Epidermal melanocyte (primary cell): ENCODE results near the gene LATS2.
"Not testable (repeated sequence)": the region's sequence is repeated elsewhere in the genome, so short reads cannot be mapped to it uniquely, and the experiment has no call there.

Experiments
- DNase-seq: peaks from one replicate; pipeline ENCODE4 v3.0.0; 2011; ENCODE audit warnings: low spot score; ENCODE audit not compliant: insufficient read length

The LATS2 gene

DNA sequence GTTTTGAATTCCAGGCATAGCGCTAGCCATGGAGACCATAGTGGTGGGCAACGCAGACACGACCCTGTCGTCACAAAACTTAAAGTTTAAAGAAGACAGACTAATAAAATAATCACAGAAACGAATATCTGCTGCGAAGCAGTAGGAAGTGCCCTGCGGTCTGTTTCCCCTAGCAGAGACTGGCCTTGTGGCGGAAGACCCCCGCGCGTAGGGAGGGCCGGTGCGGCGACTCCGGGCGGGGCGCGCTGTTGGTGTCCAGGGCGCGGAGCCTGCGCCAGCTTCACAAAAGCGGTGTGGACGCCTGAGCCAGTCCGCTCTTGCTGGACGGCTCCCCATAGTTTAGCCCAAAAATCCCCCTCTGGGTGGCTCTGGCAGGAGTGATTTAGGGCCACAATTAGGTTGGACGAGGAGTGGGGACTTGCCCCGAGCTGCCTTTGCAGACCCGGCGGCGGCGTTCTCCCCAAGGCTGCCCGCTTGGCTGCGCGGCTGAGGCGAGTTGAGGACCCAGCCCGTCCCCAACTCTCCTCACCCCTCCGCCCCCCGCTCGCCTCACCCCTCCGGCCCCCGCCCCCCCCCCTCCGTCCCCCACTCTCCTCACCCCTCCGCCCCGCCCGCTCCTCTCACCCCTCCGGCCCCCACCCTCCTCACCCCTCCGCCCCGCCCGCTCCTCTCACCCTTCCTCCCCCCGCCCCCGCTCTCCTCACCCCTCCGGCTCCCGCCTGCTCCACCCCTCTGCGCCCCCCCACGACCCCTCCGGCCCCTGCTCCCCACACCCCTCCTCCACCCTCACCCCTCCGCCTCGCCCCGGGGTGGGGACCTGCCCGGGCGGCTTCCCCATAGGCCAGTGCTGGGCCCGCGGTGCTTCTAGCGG, 14.2 kb upstream of the LATS2 start:
- DNase-seq = no peak

DNA sequence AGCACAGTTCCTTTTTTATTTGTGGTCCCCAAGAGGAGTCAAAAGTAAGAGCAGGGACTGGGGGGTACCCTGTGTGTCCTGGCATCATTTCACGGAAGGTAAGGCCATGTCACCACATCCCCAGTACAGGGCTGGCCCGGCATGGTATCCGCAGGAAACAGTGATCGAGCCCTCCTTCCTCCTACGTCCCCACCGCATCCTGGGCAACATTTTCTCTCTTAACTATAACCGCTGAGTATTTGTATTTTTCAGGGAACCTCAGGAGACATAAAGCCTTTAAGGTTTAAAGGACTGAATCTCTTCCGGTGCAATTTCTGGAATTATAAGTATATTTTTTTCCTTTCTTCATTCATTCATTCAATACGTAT, 13.6 kb upstream of the LATS2 start:
- DNase-seq = no peak

DNA sequence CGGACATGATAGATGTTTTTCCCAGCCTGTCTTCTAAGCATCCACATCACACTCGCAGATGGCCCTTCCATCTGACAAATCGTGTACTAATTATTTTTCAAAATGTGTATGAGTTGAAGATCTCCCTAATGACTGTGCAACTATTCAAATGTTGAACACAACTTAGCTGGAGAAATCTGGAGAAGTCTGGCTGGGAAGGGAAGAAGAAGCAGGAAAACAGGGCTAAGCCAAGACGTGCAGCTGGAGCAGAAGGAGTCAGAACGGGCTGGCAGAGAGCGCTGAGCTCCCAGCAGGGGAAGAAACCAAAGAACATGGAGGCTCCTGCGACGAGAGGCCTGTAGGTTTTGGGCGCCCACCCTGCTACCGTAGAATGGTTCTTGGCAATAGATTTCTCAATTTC, 13.2 kb upstream of the LATS2 start:
- no peak for DNase-seq

DNA sequence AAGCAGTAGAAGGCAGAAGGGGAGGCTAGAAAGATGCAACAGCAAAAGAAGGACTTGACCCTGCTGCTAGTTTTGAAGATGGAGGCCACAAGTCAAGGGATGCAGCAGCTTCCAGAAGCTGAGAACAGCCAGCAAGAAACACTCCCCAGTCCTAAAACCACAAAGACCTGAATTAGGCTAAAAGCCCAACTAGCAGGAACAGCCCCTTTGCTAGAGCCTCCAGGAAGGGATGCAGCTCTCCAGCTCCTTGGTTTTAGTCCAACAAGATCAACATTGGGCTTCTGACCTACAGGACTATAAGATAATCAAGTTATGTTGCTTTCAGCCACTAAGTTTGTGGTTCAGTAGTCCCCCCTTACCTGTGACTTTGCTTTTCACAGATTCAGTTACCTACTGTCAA, 10.5 kb upstream of the LATS2 start:
- DNase-seq = no peak

DNA sequence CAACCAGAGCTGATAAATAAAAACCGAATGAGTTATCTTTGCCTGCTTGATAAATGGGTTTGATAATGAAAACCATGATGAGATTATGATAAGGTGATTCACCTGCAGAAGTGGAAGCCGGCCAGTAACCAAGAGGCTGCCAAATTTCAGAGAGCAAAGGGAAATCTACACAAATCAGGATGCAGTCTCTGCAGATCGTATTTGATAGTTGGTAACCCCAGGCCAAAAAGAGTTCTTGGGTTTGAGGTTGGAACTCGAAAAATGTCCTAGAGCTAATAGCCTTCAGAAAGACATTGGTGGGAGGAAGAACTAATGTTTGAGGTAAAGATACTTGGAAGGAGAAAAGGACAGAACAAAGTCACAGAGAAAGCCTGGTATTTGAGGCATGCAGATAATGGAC, 9.6 kb upstream of the LATS2 start:
- no peak for DNase-seq

DNA sequence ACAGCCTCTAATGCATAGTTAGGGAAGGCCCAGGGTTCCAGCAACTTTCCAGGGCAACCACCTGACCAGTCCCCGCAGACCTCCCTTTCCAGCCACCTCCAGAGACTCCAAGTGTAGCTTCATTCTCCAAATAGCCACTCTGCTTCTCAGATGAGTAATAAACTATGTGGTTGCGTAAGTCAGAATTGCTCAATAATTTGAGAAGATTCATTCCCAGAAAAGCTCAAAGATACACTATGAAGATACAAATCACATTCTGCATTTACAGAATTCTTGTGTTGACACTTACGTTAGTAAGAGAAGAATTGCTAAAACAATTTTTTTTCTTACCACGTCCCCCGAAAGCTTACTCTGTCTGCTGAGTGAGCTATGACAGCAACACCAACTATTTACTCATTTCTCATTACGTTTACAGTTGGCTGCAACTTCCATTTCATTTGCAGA, 8.2 kb upstream of the LATS2 start:
- DNase-seq = no peak

DNA sequence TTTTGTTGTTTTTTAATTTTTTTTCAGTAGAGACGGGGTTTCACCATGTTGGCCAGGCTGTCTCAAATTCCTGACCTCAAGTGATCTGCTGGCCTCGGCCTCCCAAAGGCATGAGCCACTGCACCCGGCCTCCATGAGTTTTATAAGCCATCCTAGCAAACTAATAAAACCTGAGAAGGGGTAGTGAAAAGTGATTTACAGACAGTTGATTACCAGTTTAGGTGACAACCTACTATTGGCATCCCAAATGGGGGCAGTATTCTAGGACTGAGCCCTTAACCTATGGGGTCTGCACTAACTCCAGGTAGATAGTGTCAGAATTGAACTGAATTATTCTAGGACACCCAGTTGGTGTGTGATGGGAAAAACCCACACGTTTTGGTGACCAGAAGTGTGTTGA, 6.5 kb upstream of the LATS2 start:
- DNase-seq = no peak

DNA sequence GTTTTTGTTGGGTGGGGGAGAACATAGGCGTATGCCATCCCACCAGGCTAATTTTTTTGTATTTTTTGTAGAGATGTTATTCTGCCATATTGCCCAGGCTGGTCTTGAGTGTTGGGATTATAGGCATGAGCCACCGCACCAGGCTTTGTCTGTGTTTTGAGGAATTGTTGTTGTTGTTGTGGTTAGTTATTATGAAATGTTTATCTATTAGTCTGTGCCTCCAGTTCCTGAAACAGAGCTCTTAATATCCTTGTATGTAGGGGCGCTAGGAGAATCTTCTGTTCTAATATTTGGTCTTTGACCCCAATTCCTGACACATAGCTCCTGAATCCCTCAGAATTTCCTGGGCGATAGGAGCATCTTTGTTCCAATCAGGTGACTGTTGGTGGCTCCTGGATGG, 5.6 kb upstream of the LATS2 start:
- no peak for DNase-seq

DNA sequence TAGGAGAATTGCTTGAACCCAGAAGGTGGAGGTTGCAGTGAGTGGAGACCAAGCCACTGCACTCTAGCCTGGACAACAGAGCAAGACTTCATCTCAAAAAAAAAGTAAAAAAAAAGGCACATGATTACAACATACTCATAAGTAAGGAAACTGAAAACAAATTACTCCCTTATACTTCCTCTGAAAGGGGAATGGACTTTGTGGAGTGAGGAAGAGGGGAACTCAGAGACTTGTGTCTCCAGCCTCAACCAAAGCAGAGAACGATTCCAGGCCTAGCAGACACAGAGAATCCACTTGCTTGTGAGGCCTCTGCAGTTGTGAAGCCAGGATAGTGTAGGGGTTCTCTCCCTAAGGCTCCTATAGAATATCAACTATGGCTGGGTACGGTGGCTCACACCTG, 4.3 kb upstream of the LATS2 start:
- no peak for DNase-seq

DNA sequence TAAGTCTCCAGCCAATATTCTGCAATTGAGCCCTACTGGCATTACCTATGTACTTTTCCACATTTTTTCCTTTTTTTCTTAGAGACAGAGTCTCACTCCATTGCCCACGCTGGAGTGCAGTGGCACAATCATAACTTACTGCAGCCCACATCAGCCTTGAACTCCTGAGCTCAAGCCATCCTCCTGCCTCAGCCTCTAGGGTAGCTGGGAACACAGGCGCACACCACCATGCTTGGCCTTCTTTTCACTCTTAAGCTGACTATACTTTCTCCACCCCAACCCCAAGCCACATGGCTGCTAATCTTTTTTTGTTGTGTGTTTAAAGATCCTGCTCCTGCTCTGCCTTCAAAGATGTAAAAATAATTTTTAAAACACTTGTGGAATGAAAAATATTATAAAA, 1.6 kb upstream of the LATS2 start:
- no peak for DNase-seq

DNA sequence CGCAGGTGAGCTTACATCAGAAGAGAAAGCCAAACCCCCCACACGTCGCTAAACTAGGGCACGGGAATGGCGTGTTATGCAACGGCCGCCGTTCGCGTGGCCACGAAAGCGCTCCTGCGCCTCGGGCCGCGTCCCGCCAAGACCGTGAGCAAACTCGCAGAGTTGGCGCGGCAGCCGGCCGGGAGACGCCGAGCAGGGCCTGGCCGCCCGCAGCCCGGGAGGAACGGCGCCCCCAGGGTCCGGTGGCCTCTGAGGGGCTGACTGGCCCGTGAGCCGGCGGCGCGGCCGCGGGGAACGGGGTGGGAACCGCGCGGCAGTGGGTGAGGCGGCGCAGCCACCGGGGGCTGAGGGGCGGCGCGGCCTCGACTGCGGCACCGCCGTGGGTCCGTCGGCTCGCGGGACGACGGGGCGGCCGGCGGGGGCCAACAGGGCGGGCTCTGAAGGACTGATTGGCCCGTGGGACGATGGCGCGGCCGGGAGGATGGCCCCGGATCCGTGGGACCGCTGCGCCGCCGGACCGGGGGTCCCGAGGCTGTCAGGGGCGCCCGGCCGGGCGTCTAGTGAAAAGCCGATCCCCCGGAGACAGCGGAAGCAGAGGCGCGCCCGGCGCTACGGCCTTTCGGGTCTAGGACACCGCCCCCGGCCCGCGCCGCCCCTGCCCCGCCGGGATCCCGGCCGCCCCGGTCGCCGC, 903 bp downstream of the LATS2 start:
- DNase-seq = no peak

DNA sequence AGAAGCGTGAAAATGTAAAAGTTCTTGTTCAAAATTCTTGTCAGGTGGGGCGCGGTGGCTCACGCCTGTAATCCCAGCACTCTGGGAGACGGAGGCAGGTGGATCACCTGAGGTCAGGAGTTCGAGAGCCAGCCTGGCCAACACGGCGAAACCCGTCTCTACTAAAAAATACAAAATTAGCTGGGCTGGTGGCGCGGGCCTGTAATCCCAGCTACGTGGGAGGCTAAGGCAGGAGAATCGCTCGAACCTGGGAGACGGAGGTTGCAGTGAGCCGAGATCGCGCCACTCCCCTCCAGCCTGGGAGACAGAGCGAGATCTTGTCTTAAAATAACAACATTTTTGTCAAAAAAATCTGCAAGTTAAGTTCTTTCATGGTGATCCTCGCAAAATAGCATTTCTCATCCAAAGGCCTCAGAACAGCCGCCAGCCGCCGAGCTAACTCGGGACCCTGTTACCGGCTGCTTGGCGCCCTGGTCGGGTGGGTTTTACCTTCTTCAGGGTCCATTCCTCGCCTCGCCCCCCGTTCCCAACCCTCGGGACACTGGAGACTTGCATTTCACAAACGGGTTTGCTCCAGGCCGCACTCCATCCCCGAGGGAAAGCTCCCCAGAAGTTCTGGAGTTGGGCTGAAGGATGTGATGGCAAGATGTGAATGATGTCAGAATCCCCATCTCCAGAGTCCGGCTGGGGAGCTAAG, 1.6 kb downstream of the LATS2 start:
- DNase-seq = no peak

DNA sequence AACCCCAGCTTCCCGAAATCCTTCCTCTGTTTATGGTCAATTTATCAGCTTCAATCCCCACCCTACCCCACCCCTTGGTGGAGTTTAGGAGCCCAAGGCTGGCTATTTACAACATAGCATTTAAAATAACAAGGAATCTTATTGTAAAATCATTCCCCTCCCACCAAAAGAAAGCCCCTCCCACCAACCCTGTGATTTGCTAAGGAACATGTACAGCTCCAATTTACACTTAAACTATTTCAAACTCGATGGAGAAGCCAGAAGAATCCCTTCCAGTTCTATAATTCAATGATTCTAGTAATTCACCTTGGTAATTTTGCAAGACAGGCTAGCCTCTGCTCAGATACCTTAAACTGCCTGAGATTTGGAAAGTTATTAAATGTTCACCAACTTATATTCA, 3.0 kb downstream of the LATS2 start:
- no peak for DNase-seq

DNA sequence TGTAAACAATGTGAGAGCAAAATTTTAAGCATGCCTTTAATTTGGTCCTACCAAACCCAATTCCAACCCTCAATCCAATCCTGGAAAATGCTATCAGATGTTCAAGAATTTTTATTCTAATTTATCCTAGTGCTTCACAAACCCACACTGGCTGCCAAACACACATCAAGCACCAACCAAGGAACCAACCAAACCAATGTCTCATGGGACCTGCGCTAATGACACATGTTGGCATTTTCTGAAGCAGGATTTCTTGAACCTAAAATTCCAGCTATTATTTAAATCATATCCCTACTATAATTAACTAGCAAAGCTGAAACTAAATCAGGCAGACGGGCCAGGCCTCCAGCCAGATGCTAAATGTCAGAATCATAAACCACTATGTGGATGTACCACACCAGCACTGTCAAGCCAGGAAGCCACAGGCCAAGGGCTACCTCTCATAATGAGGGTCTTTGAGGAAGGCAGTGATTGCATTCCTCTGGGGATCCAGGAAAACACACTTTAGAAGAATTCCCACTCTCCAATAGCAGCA, 5.8 kb downstream of the LATS2 start:
- DNase-seq = no peak

DNA sequence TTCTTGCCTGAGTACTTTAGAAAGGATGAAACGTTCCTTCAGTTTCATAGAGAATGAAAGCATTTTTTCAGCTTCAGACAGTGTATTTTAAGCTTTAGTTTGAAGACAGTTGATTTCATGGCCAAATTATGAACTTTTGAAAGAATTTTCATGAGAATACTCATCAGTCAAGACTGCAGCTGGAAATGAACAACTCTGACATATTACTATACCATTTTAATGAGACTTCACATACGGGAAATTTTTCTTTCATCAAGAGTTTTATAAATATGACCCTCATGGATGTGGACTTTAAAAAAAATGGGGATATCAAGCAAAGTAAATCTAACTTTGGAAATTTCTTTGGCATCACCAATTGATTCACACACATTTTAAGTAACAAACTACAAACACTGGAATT, 6.4 kb downstream of the LATS2 start:
- DNase-seq = no peak

DNA sequence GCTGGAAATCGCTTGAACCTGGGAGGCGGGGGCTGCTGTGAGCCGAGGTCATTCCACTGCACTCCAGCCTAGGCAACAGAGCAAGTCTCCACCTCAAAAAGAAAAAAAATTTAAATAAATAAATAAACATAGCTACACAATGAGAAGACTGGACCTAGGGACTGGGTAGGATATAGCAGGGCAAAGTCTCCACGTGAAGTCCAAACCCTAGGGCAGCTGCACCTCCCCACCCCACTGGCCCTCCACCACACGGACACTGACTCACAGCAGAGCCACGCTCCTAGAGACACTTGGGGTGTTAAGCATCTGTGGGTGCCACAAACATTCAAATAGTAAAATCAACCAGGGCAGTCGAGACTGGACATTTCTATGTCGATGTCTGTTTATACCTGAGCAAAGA, 7.1 kb downstream of the LATS2 start:
- no peak for DNase-seq

DNA sequence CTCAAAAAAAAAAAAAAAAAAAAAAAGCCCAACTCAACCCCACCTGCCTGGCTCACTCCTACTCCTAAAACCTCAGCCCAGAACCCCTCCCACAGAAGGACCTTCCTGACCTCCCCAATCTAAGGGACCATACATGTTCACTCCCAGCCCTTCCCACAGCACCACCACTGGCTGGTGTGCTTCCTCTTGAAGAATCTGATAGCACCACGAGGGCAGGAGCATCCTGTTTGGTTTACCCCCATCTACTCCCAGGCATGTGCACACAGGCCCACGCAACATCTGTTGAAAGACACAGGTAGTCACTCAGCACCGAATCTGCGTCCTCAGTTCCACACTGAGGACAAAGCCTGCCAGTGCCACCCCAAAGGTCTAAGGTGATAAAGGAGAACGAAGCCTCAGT, 8.2 kb downstream of the LATS2 start:
- DNase-seq = no peak

DNA sequence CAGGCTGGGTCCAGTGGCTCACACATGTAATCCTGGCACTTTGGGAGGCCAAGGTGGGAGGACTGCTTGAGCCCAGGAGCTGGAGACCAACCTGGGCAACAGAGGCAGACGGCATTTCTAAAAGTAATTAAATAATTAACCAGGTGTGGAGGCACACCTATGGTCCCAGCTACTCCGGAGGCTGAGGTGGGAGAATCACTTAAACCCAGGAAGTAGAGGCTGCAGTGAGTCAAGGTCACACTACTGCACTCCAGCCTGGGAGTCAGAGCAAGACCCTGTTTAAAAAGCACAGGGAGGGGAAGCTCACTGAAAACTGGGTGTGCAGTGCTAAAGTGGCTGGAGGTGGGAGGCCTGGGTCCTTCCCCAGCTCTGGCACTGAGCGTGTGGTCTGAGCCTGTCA, 9.7 kb downstream of the LATS2 start:
- no peak for DNase-seq

DNA sequence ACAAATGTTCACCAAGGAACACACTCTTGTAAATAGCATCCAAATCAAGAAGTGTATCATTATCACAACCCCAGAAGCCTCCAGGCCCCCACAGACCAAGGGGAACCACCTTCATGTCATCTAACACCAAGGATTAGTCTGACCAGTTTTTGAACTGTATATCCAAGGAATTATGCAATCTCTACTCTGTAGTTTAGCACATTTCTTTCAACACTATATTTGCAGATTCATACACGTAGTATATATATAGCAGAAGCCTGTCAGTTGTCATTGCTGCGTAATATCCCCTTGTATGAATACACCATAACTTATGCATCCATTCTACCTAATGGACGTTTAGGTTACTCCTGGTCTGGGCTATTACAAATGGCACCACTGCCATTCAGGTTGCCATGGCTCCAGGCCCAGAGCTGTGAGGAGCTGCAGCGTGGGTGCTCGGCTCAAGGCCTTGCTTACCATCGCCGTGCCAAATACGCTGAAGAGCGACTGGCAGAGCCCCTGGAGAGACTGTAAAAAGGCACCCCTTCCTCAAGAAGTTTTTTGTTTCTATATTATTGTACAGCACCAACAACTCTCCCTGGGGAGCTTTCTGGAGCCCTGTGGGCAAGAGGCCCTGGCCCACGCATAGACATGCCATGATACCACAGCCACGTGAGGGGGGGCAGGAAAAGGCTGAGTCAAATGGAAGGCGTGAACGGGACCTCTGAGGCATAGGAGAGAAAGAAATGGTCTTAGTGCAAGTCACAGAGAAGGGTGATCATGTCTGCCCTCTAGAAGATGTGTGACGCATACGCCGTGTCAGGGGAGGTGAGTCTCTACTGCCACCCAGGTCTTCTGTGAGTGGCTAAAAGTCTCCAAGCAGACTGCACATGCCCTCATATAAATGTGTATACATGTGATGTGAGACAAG, 10.8 kb downstream of the LATS2 start:
- DNase-seq = no peak

DNA sequence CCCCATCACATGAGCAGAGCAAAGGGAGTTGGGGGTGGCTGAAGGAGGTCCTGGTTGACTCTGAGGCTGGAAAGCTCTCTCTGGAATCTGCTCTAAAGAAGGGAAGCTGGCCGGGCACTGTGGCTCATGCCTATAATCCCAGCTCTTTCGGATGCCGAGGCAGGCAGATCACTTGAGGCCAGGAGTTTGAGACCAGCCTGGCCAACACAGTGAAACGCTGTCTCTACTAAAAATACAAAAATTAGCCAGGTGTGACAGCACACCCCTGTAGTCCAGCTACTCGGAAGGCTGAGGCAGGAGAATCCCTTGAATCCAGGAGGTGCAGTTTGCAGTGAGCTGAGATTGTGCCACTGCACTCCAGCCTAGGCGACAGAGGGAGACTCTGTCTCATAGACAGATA, 11.7 kb downstream of the LATS2 start:
- not testable (repeated sequence) for DNase-seq
